Measurements from ENCODE around the gene CCL21.

Gene CCL21

DNA sequence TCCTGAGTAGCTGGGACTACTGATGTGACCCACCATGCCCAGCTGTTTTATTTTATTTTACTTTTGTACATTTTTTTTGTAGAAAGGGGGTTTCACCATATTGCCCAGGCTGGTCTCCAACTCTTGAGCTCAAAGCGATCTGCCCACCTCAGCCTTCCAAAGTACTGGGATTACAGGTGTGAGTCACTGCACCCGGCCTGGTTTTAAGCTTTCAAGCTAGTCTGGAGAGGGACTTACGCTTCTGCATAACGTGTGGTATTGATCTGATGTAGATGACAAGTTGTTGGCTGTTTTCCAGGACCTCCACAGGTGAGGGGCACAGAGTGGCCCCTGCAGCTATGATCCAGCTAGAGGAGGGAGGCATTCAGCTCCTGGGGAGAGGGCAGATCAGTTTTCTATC, 6.8 kb upstream of the CCL21 start:
- TF ChIP-seq TEAD4 (IDR thresholded peaks at IDR 0.05), result no peak
- no peak for TF ChIP-seq TCF12 (IDR thresholded peaks at IDR 0.05; ENCODE audit: low read depth)
- no peak for TF ChIP-seq CREB1 (IDR thresholded peaks at IDR 0.05; ENCODE audit: low read depth)
- no peak for TF ChIP-seq TAF1 (IDR thresholded peaks at IDR 0.05; ENCODE audit: low read depth)
- TF ChIP-seq NFIC (IDR thresholded peaks at IDR 0.05), result no peak
- no peak for TF ChIP-seq FOXM1 (IDR thresholded peaks at IDR 0.05; ENCODE audit: borderline replicate concordance, low read depth)
- TF ChIP-seq, protein P1, sequence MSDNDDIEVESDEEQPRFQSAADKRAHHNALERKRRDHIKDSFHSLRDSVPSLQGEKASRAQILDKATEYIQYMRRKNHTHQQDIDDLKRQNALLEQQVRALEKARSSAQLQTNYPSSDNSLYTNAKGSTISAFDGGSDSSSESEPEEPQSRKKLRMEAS (IDR thresholded peaks at IDR 0.05), result no peak
- TF ChIP-seq ZBTB7A (IDR thresholded peaks at IDR 0.05; ENCODE audit: low read depth), result no peak
- TF ChIP-seq EGR1 (IDR thresholded peaks at IDR 0.05), result no peak
- TF ChIP-seq USF1 (IDR thresholded peaks at IDR 0.05), result no peak
- no peak for TF ChIP-seq CEBPB (IDR thresholded peaks at IDR 0.05)
- TF ChIP-seq RAD21 (IDR thresholded peaks at IDR 0.05; ENCODE audit: low read depth), result no peak
- no peak for TF ChIP-seq REST (IDR thresholded peaks at IDR 0.05; ENCODE audit: low read depth)
- TF ChIP-seq YY1 (IDR thresholded peaks at IDR 0.05; ENCODE audit: low read depth), result no peak
- no peak for TF ChIP-seq EP300 (IDR thresholded peaks at IDR 0.05; ENCODE audit: borderline replicate concordance)

GRCh38 chr9:34715639-34716215, 5.8 kb upstream of the CCL21 start:
- TF ChIP-seq TCF12 (IDR thresholded peaks at IDR 0.05; ENCODE audit: low read depth) (no peak), TEAD4 (IDR thresholded peaks at IDR 0.05) (no peak), CREB1 (IDR thresholded peaks at IDR 0.05; ENCODE audit: low read depth) (no peak), EP300 (IDR thresholded peaks at IDR 0.05; ENCODE audit: borderline replicate concordance) (no peak), FOXM1 (IDR thresholded peaks at IDR 0.05; ENCODE audit: borderline replicate concordance, low read depth) (no peak), YY1 (IDR thresholded peaks at IDR 0.05; ENCODE audit: low read depth) (no peak), CEBPB (IDR thresholded peaks at IDR 0.05) (no peak)
- TF ChIP-seq, protein P1 (IDR thresholded peaks at IDR 0.05), result no peak

DNA sequence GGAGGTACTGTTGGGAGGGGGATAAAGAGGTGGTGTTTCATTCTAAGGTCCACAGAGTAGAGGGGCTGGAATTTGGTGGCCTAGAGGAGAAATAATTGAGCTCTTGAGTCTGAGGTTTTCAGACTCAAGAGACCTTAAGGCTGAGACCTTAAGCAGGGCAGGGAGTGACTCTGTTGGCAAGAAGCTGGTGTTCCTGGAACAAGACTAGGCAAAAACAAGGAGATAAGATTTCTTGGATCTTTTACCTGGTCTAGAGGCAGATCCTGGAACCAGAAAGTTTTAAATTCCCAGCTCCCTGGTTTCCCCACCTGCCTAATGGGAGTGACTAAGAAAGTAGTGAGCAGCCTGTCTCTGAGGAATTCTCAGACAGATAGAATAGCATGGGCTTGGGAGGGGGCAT, 4.1 kb upstream of the CCL21 start:
- TF ChIP-seq NFIC (IDR thresholded peaks at IDR 0.05), result no peak
- no peak for TF ChIP-seq CREB1 (IDR thresholded peaks at IDR 0.05; ENCODE audit: low read depth)
- TF ChIP-seq EGR1 (IDR thresholded peaks at IDR 0.05), result no peak

DNA sequence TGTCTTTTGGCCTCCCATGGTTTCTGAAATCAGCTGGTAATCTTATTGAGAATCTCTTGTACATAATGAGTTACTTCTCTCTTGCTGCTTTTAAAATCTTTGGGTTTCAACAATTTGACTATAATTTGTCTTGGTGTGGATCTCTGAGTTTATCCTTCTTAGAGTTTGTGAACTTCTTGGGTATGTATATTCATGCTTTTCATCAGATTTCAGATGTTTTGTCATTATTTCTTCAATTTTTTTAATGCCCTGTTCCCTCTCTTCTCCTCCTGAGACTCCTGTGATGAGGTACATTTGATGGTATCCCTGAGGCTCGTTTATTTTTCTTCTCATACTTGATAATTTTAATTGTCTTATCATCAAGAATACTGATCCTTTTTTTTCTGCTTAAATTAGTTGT, 2.2 kb upstream of the CCL21 start:
- no peak for TF ChIP-seq USF1 (IDR thresholded peaks at IDR 0.05)

DNA sequence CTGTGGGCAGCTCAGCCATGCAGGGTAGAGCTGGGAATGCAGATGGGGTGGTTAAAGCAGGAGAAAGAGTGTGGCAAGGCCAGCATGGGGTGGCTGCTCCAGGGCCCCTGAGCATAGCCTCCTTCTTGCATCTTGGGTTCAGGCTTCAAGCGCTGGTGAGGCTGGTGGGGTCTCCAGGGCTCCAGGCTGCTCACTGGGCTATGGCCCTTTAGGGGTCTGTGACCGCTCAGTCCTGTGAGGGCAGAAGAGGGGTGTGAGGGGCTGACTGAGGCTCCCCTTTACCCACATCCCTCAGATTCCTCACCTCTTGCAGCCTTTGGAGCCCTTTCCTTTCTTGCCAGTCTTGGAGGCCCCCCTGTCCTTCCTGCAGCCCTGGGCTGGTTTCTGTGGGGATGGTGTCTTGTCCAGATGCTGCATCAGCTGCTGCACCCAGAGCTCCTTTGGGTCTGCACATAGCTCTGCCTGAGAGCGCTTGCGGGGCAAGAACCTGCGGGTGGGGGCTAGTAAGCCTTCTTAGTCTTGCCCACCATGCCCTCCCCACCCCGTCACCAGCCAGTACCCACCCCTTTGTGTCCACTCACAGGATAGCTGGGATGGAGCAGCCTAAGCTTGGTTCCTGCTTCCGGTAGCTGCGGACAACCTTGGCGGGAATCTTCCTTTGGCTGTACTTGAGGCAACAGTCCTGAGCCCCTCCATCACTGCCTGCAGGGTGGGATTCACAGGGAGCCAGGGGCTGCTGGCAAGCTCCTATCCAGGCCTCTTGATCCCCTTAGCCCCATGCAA, 549 bp downstream of the CCL21 start:
- no peak for TF ChIP-seq TCF12 (IDR thresholded peaks at IDR 0.05; ENCODE audit: low read depth)
- TF ChIP-seq CREB1 (IDR thresholded peaks at IDR 0.05; ENCODE audit: low read depth), result no peak
- no peak for TF ChIP-seq TEAD4 (IDR thresholded peaks at IDR 0.05)
- TF ChIP-seq RAD21 (IDR thresholded peaks at IDR 0.05; ENCODE audit: low read depth), result no peak
- TF ChIP-seq YY1 (IDR thresholded peaks at IDR 0.05; ENCODE audit: low read depth), result no peak
- no peak for TF ChIP-seq USF1 (IDR thresholded peaks at IDR 0.05)

DNA sequence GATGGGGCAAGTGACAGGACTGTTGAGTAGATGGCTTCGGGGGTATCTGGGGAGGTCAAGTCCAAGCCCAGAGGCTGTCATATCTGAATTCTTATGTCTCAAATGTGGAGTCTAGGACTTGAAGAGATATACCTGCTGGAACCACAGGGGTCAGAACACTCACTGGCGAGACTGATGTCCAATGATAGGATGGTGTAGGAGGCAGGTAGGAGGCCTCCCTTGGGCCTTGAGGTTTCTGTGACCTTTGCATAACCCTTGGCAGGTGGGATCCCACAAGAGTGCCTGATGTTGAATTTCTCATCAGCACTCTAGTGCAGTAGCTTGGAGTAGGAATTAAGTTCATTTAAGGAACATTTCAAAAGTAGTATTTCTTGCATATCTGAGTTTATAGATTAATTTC, 2.8 kb downstream of the CCL21 start:
- TF ChIP-seq ZBTB7A (IDR thresholded peaks at IDR 0.05; ENCODE audit: low read depth), result no peak
- no peak for TF ChIP-seq CREB1 (IDR thresholded peaks at IDR 0.05; ENCODE audit: low read depth)
- no peak for TF ChIP-seq TEAD4 (IDR thresholded peaks at IDR 0.05)
- TF ChIP-seq TCF12 (IDR thresholded peaks at IDR 0.05; ENCODE audit: low read depth), result no peak
- no peak for TF ChIP-seq CEBPB (IDR thresholded peaks at IDR 0.05)
- no peak for TF ChIP-seq RAD21 (IDR thresholded peaks at IDR 0.05; ENCODE audit: low read depth)
- no peak for TF ChIP-seq USF1 (IDR thresholded peaks at IDR 0.05)
- no peak for TF ChIP-seq TAF1 (IDR thresholded peaks at IDR 0.05; ENCODE audit: low read depth)
- TF ChIP-seq, protein P1 (IDR thresholded peaks at IDR 0.05), result no peak
- no peak for TF ChIP-seq EGR1 (IDR thresholded peaks at IDR 0.05)
- no peak for TF ChIP-seq YY1 (IDR thresholded peaks at IDR 0.05; ENCODE audit: low read depth)
- no peak for TF ChIP-seq EP300 (IDR thresholded peaks at IDR 0.05; ENCODE audit: borderline replicate concordance)
- TF ChIP-seq REST (IDR thresholded peaks at IDR 0.05; ENCODE audit: low read depth), result no peak
- no peak for TF ChIP-seq NFIC (IDR thresholded peaks at IDR 0.05)
- TF ChIP-seq FOXM1 (IDR thresholded peaks at IDR 0.05; ENCODE audit: borderline replicate concordance, low read depth), result no peak
